ENCODE data around the gene SMIM21.

- TF ChIP-seq, protein P1, sequence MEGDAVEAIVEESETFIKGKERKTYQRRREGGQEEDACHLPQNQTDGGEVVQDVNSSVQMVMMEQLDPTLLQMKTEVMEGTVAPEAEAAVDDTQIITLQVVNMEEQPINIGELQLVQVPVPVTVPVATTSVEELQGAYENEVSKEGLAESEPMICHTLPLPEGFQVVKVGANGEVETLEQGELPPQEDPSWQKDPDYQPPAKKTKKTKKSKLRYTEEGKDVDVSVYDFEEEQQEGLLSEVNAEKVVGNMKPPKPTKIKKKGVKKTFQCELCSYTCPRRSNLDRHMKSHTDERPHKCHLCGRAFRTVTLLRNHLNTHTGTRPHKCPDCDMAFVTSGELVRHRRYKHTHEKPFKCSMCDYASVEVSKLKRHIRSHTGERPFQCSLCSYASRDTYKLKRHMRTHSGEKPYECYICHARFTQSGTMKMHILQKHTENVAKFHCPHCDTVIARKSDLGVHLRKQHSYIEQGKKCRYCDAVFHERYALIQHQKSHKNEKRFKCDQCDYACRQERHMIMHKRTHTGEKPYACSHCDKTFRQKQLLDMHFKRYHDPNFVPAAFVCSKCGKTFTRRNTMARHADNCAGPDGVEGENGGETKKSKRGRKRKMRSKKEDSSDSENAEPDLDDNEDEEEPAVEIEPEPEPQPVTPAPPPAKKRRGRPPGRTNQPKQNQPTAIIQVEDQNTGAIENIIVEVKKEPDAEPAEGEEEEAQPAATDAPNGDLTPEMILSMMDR (IDR thresholded peaks at IDR 0.05 in 4 of 5, conservative IDR thresholded peaks at IDR 0.05 in 1 of 5): no peak
- TF ChIP-seq POLR2A (IDR thresholded peaks at IDR 0.05): no peak
Observed at GRCh38 chr18:75384144-75384543, 43.4 kb downstream of the SMIM21 start.

Measured in gastrocnemius medialis (tissue), 4 donors.